Measurements from ENCODE around the gene LAYN.
A peak's percentile ranks its signal among the peaks of the same experiment; 100 is the strongest.

LAYN gene

DNA sequence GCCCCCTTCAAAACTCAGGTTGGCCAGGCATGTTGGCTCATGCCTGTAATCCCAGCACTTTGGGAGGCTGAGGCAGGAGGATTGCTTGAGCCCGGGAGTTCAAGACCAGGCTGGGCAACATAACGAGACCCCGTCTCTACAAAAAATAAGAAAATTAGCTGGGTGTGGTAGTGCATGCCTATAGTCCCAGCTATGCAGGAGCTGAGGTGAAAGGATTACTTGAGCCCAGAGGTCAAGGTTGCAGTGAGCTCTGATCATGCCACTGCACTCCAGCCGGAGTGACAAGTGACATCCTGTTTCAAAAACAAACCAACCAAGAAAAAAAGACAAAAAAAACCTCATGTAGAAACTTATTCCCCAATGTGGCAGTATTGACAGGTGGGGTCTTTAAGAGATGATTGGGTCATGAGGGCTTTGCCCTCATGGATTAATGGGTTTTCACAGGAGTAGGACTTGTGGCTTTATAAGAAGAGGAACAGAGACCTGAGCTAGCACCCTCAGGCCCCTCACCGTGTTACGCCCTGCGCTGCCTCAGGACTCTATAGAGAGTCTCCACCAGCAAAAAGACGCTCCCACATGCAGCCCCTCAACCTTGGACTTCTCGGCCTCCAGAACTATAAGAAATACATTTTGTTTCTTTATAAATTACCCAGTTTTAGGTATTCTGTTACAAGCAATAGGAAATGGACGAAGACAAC, 22.3 kb downstream of the LAYN start:
- no peak for DNase-seq

DNA sequence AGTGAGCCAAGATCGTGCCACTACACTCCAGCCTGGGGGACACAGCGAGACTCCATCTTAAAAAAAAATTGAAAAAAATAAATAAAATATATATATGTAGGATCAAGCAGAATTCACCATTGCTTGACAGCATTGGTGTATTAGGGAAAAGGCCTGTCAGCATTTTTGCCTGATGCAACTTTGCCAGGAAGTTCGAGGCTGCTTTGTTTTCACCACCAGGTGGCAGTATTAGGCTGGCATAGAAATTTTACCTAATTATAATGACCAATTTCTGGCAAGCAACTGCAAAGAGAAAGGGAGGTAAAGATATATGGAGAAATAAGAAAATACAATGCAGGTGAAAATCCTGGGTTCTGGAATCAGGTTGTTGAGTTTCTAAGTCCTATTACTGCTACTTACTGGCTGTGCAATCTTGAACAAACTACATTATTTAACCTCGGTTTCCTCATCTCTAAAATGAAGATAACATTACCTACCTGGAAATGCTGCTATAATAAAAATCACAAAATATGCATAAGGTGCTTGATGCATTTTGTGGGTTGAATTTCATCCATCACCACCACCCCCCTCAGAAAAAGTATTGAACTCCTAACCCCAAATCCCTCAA, 24.7 kb downstream of the LAYN start:
- DNase-seq: peak in 1 of 2 experiments; percentile 13

DNA sequence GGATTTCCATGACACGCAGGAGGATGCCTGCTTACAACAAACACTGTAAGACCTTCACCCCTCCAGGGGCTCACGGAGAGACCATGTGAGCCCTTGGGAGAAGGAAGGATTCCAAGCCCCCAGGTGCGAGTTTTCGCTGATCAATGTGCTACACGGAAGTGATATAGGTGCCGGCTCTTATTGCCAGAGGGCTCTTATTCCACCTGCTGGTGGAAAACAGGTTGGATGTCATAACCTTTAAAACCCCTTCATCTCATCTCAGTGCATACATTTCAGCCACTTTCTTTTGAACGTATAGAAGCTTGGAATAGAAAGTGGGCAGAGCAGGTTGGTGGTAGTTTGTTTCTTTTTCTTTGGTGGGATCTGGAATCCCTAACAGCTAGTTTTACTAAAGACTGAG, 25.8 kb downstream of the LAYN start:
- DNase-seq: no peak

DNA sequence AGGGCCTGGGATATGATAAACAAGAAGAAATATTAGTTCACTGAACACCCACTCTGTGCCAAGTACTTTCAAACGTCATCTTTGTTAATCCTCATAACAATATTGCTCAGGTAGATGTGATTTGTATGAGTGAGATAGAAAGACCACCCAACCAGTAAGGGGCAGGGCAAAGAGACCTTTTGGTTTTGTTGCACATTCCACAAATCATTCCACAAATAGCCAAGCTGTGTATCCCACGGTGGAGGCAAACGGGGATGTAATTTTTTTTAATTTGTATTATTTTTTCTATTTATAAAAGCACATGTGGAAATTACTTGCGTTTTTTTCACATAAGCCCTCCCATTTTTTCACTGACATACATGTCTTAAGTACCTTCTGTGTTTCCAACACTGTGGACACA, 29.0 kb downstream of the LAYN start:
- DNase-seq: no peak

DNA sequence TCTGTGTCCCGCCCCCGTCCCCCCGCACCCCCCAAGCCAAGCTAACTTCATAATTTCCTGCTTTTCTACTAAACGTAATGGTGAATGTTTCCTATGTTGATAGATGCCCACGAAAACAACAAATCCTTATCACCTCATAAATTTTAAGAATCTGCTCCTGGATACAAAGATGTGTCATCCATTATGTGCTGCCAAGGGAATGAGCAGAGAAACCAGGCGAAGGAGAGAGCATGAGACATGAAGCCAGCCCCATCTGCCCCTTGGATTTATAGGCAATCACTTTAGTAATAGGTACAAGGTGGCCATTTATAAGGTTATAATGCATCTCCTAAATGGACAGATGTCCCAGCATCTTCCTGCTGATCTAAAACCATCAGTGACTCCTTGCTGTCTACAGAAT, 30.3 kb downstream of the LAYN start:
- DNase-seq: no peak

DNA sequence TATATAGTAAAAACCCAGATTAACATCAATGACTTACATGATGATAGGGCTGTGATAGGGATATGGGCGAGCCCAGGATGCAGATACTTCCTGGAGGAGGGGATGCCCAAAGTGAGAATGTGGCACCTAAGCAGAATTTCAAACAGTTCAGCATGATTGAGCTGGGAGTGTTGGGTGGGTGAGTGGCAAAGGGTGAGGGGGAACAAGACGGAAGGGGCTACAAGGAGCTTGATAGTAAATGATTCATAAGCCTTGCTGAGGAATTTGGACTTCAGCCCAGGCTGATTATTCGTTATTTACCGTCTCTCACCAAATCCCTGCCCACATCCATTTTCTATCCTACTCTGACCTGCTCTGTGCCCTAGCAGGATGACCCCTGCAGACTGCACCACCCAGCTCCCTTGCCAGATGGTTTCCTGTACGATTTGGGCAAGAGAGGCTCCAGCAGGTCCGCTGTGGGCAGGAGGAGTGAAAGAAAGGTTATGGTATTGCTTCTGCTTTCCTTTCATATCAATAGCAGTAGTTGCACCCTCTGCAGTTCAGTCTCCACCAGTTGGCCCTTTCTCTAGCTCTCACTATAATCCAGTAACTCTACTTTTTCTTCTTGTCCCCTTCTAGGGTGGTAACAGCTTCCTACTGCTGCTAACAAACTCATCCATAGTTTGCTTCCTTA, 31.4 kb downstream of the LAYN start:
- no peak for DNase-seq

DNA sequence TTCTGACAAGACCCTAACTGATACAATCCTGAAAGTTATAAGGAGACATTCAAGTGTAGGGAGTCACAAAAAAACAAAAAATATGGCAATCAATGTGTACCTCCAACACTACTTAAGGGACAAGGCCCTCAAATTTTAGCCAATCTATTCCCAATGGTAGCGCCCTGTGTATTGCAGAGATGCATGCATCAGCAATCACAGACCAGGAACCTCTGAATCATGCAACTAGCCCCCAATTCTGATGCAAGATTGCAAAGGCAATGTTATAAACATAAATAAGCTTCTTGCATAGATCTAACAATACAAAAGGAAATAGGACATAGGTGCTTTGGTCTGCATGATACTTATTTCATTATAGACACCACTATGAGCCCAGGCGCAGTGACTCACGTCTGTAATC, 32.1 kb downstream of the LAYN start:
- DNase-seq: no peak

DNA sequence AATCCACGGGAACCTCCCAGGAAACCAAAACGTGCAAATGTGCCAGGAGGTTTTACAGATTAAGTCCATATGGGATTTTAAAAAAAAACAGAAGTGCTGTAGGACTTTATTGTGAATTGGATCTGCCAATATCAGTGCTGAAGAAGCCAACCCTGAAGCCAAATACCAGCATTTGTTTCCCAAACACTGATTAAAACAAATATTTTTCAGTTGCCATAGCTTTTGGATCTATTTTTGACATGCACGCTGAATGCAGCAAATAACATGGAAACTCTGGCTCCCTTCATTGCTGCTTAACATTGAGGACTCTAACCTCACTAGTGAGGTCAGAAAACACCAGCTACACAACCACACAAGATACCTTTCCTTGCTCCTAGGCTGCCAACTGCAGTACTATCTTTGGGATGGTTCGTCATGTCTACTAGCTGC, 33.3 kb downstream of the LAYN start:
- no peak for DNase-seq

DNA sequence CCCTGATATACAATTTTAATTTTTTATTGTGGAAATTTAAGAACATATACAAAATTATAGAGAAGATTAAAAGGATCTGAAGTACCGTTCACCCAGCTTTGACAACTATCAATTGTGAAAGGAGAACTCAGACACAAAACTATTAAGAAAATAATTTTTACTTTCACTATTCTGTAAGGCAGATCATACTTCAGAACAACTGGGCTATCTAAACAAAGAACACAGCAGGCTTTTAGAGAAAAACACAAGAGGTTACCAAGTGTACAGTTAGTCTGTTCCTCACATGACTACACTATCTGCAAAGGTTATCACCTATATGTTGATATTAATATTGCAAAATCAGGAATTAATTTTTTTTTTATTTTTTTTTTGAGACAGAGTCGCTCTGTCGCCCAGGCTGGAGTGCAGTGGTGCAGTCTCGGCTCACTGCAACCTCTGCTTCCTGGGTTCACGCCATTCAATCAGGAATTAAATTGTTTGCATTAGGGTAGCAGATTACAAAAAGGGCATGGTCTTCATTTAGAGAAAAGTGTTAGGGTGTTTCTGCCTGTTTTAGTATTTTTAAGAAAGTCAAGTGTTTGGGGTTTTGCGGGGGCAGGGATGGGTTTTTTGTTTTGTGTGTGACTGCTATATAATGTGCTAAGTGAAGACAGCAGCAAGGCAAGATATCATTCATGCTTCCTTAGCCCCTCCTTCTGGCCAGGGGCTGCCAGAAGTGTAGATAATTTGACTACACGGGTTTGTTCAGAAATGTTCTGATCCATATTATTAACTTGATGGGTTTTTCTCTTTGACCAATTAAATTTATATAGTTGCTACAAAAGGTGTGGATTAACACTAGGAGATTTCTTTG, 34.1 kb downstream of the LAYN start:
- no peak for DNase-seq

DNA sequence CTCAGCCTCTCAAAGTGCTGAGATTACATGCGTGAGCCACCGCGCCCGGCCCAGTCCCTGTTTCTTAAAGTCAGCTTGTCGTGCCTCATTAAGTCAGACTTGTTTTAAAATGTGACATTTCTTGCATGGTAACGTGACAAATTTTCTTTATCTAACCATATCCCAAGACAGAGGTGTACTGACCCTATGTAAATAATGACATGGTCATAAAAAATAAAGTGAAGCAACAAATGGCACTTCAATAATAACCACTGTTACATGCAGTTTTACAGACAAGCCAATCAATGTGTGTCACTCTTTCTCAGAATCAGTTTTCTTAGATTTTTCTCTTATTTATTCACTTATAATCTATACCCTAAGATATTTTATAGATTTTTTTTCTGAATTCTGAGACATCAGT, 35.2 kb downstream of the LAYN start:
- DNase-seq: no peak

DNA sequence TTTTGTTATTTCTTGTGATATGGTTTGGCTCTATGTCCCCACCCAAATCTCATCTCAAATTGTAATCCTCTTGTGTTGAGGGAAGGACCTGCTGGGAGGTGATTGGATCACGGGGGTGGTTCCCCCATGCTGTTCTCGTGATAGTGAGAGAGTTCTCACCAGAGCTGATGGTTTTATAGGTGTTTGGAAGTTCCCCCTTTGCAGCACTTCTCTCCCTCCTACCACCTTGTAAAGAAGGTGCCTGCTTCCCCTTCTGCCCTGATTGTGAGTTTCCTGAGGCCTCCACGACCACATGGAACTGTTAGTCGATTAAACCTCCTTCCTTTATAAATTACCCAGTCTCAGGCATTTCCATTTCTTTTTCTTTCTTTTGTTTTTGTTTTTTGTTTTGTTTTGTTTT, 37.3 kb downstream of the LAYN start:
- DNase-seq: no peak

DNA sequence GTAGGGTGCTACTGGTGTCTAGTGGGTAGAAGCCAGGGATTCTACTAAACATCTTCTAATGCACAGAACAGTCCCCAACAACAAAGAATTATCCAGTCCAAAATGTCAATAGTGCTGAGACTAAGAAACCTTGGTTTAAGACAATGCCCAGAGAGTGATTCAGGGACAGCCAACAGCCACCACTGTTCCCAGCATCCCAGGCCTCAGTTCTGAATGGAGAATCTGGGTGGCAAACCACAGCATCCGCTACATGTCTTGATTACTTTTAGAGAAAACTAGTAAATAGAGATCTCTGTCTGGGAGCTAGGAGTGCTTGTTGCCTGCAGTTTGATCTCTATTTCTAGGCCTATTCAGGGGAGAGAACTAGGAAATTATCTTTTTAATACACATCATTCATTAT, 40.8 kb downstream of the LAYN start:
- no peak for DNase-seq

DNA sequence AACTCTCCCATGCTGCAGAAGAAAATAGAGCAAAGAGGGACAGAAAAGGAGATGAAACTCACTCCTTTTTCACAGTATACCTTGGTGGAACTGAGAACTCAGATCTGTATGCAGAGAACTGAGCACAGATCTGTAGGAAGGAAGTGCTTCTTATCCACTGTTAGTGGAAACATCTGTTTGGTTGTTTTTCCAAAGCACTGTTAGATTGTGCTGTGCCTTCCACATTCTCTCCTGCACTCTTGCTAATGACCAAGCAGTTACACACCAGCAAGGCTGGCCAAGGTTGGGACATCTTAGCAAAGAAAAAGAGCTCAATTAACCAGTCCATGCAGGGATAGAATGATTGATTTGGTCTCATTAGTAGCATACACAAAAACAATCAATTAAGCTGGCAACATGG, 41.6 kb downstream of the LAYN start:
- DNase-seq: no peak

DNA sequence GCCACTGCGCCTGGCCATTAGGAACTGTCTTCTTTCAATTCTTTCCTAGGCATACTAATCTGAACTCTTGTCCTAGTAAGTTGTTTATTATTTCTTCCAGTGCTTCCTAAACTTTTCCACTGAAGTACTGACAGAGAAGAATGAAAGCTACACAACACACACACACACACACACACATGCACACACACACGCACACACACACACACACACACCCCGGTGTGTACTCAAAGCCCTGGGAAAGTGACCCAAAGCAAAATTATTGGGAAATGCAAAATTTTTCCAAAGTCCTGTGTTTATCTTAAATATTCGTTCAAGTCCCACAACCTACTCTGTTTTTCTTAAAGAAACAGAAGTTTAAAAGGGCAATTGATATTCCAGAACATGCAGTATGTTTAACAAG, 42.4 kb downstream of the LAYN start:
- DNase-seq: no peak

DNA sequence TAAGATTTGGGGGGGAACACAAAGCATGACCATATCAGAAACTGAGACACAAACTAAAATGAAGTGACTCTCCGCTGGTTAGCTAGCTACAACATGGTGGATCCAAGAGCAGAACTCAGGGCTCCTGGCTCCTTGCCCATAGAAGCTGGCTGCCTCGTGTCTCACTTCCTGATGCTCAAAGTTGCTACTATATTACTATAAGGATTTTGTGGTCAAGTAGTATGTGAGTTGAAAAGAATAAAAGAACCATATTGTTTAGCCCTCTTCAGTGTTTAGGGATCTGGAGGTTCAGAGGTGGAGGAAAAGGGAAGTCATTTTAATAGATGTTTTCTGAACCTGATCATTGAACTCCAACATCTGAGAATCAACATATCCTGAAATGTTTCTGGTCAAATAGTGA, 44.9 kb downstream of the LAYN start:
- no peak for DNase-seq

DNA sequence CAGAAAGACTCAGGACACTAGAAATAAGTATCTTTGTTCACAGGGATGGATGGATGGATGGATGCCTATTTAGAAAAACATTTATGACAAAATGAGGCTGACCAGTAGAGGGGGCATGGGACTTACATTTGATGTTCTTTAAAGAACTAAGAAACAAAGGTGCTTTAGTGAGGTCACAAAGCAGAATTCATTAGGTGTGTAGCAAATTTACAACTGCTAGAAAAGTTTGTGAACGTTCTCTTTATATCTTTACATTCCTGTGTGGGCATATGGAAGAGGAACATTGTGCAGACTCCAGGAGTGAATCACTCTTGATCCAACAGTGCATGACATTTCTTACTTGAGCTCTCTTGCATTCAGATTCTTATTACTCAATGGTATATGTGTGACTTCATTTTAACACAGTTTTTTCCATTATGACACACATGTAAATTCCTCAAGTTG, 45.9 kb downstream of the LAYN start:
- DNase-seq: no peak

DNA sequence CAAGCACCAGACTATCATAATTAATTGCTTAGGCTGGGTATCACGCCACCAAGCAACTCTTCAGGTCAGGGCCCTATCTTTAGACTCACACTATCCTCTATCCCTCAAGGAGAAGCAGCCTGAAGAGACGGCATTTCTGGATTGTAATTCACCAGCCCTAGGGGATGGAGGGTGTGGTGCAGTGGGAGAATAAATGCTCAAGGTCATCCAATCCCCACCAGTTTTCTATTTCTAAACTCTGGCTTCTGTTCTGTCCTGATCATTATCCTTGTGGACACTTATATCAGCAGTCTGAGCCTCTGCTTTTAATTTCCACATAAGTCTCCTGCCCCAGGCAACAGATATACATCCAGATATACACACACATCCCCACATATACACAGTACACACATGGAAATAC, 48.6 kb downstream of the LAYN start:
- no peak for DNase-seq

DNA sequence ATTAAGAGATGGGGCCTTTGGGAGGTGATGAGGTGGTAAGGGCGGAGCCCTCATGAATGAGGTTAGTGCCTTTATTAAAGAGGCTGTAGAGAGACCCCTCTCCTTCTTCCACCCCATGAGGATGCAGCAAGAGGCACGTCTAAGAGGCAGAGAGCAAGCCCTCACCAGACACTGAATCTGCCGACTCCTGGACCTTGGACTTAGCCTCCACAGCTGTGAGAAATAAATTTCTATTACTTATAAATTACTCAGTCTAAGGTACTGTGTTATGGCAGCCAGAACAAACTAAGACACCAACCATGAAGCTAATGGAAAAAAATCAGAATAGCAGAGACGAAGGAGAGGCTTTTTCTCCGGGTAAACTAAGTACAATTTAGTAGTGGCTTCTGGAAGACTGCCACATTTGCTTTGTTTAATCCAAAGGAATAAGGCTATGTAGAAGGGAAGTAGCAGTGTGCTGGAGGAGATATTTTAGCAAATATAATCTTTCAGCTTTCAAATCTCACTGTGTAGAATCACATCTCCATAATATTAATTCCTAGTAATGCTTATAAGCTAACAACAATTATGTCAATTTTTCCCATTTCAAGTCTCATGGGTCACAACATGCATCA, 49.5 kb downstream of the LAYN start:
- no peak for DNase-seq

DNA sequence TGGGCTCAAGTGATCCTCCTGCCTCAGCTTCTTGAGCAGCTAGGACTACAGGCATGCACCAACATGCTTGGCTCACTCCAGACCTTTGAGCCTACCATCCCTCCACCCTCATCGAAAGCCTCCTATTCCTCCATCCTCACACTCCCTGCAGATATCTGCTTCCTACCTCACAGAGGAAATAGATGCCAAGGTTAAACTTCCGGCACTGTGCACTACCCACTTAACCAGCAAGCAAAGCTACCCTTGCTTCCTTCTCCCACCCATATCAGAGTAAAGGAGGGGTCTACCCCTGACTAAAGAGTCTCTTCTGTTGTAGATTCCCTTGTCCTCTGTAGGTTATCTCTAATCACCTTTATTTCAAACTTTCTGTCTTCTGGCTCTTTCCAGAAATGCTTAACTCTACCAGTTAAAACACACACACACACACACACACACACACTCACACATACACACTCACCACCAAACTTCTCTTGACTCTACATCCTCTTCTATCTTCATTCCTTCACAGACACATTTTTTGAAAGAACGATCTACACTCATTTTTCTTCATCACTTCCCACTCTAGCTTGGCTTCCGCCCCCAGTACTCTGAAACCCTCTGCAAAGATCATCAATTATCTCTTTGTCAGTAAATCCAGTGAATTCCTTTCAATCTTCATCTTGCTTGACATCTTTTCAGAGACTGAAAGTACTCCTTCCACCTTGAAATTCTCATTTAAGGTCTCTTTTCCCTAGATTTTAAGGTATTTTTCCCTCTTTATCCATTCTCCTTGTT, 50.9 kb downstream of the LAYN start:
- DNase-seq: no peak

DNA sequence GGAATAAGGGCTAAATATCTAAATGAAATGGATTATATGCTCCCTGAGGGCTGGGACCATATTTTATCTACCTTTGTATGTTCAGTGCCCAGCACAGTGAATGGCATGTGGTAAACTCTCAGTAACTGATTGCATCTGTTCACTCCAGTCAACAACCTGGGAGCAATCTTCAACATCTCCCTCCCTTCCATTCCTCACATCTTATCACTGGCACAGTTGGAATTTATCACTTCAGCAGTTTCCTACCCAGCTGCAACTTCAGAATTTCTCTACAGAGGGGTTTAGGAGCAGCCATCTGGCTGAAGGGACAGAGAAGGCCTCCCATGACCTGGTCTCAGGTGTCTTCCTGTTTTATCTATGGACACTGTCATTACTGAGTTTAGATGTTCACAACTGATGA, 52.0 kb downstream of the LAYN start:
- DNase-seq: no peak

DNA sequence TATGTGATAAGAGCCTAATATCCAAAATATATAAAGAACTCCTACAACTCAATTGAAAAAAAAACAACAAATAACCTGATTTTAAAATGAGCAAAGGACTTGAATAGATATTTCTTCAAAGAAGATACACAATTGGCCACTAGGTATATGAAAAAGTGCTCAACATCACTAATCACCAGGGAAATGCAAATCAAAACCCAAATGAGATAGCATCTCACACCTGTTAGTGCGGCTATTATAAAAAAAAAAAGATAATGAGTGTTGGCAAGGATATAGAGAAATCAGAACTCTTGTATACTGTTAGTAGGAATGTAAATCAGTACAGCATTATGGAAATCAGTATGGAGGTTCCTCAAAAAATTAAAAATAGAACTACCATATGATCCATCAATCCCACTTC, 55.8 kb downstream of the LAYN start:
- no peak for DNase-seq

DNA sequence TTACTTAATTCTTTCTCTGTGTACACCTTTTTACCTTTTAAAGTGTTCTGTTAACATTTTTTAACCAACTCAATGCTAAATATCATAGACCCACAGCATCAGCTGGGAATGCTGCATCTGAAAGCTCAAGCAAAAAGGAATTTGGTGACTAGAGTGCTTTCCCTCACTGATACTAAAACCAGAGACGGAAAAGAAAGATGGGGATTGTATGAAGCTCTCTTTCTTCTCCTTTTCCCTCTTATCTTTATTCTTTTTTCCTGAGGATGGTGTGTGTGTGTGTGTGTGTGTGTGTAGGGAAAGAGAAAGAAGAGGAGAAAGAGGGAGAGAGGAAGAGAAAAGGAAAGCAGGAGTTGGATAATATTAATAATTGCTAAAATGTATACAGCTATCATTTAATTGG, 57.6 kb downstream of the LAYN start:
- no peak for DNase-seq
